Measurements from ENCODE around the gene VPS4B. TPM values are rescaled to one million over a fixed set of nuclear protein-coding genes. Genes with fewer than 3 reads are reported as not detected.

The VPS4B gene
- total and polyA plus RNA-seq, 2 donors = 25.5 to 40.5 TPM

GRCh38 chr18:63421514-63421913 lies 762 bp downstream of the VPS4B start:
- peak overlapping the region in 1 of 2 donors; percentile 82 for H3K27ac ChIP-seq (ENCODE audit: low read depth in 1 of 2, low read length in 1 of 2)
- DNase-seq (ENCODE audit: low read depth in 6 of 9, low spot score in 9 of 9) = peak in 2 of 9 donors; percentile 2 to 8
- peaks cover 6 to 11% of the 10 kb centered on the region in 2 donors for H3K4me1 ChIP-seq (ENCODE audit: control insufficient read depth in 2 of 2, insufficient read depth in 2 of 2, low read length in 2 of 2)
- peaks cover 14 to 18% of the 10 kb centered on the region in 2 donors for H3K36me3 ChIP-seq (ENCODE audit: control insufficient read depth in 2 of 2, insufficient read depth in 2 of 2, low read length in 1 of 2)
- no peaks in the 10 kb centered on the region for H3K9me3 ChIP-seq (ENCODE audit: control insufficient read depth in 2 of 2, insufficient read depth in 1 of 2, low read length in 1 of 2)
- H3K27me3 ChIP-seq (ENCODE audit: control insufficient read depth in 2 of 2, insufficient read depth in 1 of 2, low read length in 1 of 2) = no peaks in the 10 kb centered on the region
- 18% methylated on average over 6 of the region's 6 CpGs for WGBS
- peak overlapping the region; percentile 78 to 98 for H3K4me3 ChIP-seq (ENCODE audit: low read length in 2 of 2)

- Histone ChIP-seq H3K27ac (ENCODE audit: low read depth in 1 of 2, low read length in 1 of 2) (no peak overlapping the region), H3K36me3 (ENCODE audit: control insufficient read depth in 2 of 2, insufficient read depth in 2 of 2, low read length in 1 of 2) (peaks cover 48 to 52% of the 10 kb centered on the region in 2 donors), H3K9me3 (ENCODE audit: control insufficient read depth in 2 of 2, insufficient read depth in 1 of 2, low read length in 1 of 2) (no peaks in the 10 kb centered on the region), H3K4me3 (ENCODE audit: low read length in 2 of 2) (no peak overlapping the region), H3K4me1 (ENCODE audit: control insufficient read depth in 2 of 2, insufficient read depth in 2 of 2, low read length in 2 of 2) (no peaks in the 10 kb centered on the region), H3K27me3 (ENCODE audit: control insufficient read depth in 2 of 2, insufficient read depth in 1 of 2, low read length in 1 of 2) (no peaks in the 10 kb centered on the region)
- 73% methylated on average over 4 of the region's 4 CpGs for WGBS
- DNase-seq (ENCODE audit: low read depth in 6 of 9, low spot score in 9 of 9) = no peak
These were observed 9.3 kb downstream of the VPS4B start for GRCh38 chr18:63412953-63413352.

- no peak for DNase-seq (ENCODE audit: low read depth in 6 of 9, low spot score in 9 of 9)
- 92% methylated on average over 4 of the region's 4 CpGs for WGBS
These were observed 11.5 kb downstream of the VPS4B start for GRCh38 chr18:63410792-63411191.

GRCh38 chr18:63409301-63409700 lies 13.0 kb downstream of the VPS4B start:
- H3K4me1 ChIP-seq (ENCODE audit: control insufficient read depth in 2 of 2, insufficient read depth in 2 of 2, low read length in 2 of 2) = no peaks in the 10 kb centered on the region
- peaks cover 38 to 61% of the 10 kb centered on the region in 2 donors for H3K36me3 ChIP-seq (ENCODE audit: control insufficient read depth in 2 of 2, insufficient read depth in 2 of 2, low read length in 1 of 2)
- no peaks in the 10 kb centered on the region for H3K9me3 ChIP-seq (ENCODE audit: control insufficient read depth in 2 of 2, insufficient read depth in 1 of 2, low read length in 1 of 2)
- no peaks in the 10 kb centered on the region for H3K27me3 ChIP-seq (ENCODE audit: control insufficient read depth in 2 of 2, insufficient read depth in 1 of 2, low read length in 1 of 2)
- H3K4me3 ChIP-seq (ENCODE audit: low read length in 2 of 2) = no peak overlapping the region
- H3K27ac ChIP-seq (ENCODE audit: low read depth in 1 of 2, low read length in 1 of 2) = no peak overlapping the region
- no peak for DNase-seq (ENCODE audit: low read depth in 6 of 9, low spot score in 9 of 9)
- WGBS = 94% methylated on average over 5 of the region's 5 CpGs

More at GRCh38 chr18:63410792-63411191, 11.5 kb downstream of the VPS4B start:
- no peak overlapping the region for H3K4me3 ChIP-seq (ENCODE audit: low read length in 2 of 2)
- no peaks in the 10 kb centered on the region for H3K27me3 ChIP-seq (ENCODE audit: control insufficient read depth in 2 of 2, insufficient read depth in 1 of 2, low read length in 1 of 2)
- no peaks in the 10 kb centered on the region for H3K4me1 ChIP-seq (ENCODE audit: control insufficient read depth in 2 of 2, insufficient read depth in 2 of 2, low read length in 2 of 2)
- H3K36me3 ChIP-seq (ENCODE audit: control insufficient read depth in 2 of 2, insufficient read depth in 2 of 2, low read length in 1 of 2) = peaks cover 42 to 63% of the 10 kb centered on the region in 2 donors
- no peak overlapping the region for H3K27ac ChIP-seq (ENCODE audit: low read depth in 1 of 2, low read length in 1 of 2)
- H3K9me3 ChIP-seq (ENCODE audit: control insufficient read depth in 2 of 2, insufficient read depth in 1 of 2, low read length in 1 of 2) = no peaks in the 10 kb centered on the region

- Histone ChIP-seq H3K4me1 (ENCODE audit: control insufficient read depth in 2 of 2, insufficient read depth in 2 of 2, low read length in 2 of 2) (no peaks in the 10 kb centered on the region), H3K36me3 (ENCODE audit: control insufficient read depth in 2 of 2, insufficient read depth in 2 of 2, low read length in 1 of 2) (peaks cover 44 to 76% of the 10 kb centered on the region in 2 donors), H3K4me3 (ENCODE audit: low read length in 2 of 2) (no peak overlapping the region), H3K27ac (ENCODE audit: low read depth in 1 of 2, low read length in 1 of 2) (no peak overlapping the region), H3K9me3 (ENCODE audit: control insufficient read depth in 2 of 2, insufficient read depth in 1 of 2, low read length in 1 of 2) (no peaks in the 10 kb centered on the region), H3K27me3 (ENCODE audit: control insufficient read depth in 2 of 2, insufficient read depth in 1 of 2, low read length in 1 of 2) (no peaks in the 10 kb centered on the region)
- WGBS = 91% methylated on average over 1 of the region's 1 CpG
- DNase-seq (ENCODE audit: low read depth in 6 of 9, low spot score in 9 of 9) = no peak
These were observed 14.5 kb downstream of the VPS4B start for GRCh38 chr18:63407734-63408133.

- Histone ChIP-seq H3K27me3 (ENCODE audit: control insufficient read depth in 2 of 2, insufficient read depth in 1 of 2, low read length in 1 of 2) (no peaks in the 10 kb centered on the region), H3K9me3 (ENCODE audit: control insufficient read depth in 2 of 2, insufficient read depth in 1 of 2, low read length in 1 of 2) (no peaks in the 10 kb centered on the region), H3K4me1 (ENCODE audit: control insufficient read depth in 2 of 2, insufficient read depth in 2 of 2, low read length in 2 of 2) (no peaks in the 10 kb centered on the region), H3K36me3 (ENCODE audit: control insufficient read depth in 2 of 2, insufficient read depth in 2 of 2, low read length in 1 of 2) (peaks cover 50 to 85% of the 10 kb centered on the region in 2 donors), H3K27ac (ENCODE audit: low read depth in 1 of 2, low read length in 1 of 2) (no peak overlapping the region), H3K4me3 (ENCODE audit: low read length in 2 of 2) (no peak overlapping the region)
- no peak for DNase-seq (ENCODE audit: low read depth in 6 of 9, low spot score in 9 of 9)
- WGBS = 97% methylated on average over 3 of the region's 3 CpGs
These were observed 16.3 kb downstream of the VPS4B start for GRCh38 chr18:63405986-63406385.

- Histone ChIP-seq H3K27me3 (ENCODE audit: control insufficient read depth in 2 of 2, insufficient read depth in 1 of 2, low read length in 1 of 2) (no peaks in the 10 kb centered on the region), H3K9me3 (ENCODE audit: control insufficient read depth in 2 of 2, insufficient read depth in 1 of 2, low read length in 1 of 2) (no peaks in the 10 kb centered on the region), H3K4me3 (ENCODE audit: low read length in 2 of 2) (no peak overlapping the region), H3K36me3 (ENCODE audit: control insufficient read depth in 2 of 2, insufficient read depth in 2 of 2, low read length in 1 of 2) (peaks cover 27 to 75% of the 10 kb centered on the region in 2 donors), H3K4me1 (ENCODE audit: control insufficient read depth in 2 of 2, insufficient read depth in 2 of 2, low read length in 2 of 2) (no peaks in the 10 kb centered on the region), H3K27ac (ENCODE audit: low read depth in 1 of 2, low read length in 1 of 2) (no peak overlapping the region)
- 95% methylated on average over 8 of the region's 8 CpGs for WGBS
- no peak for DNase-seq (ENCODE audit: low read depth in 6 of 9, low spot score in 9 of 9)
These were observed 19.8 kb downstream of the VPS4B start for GRCh38 chr18:63402246-63403162.

- no peak overlapping the region for H3K27ac ChIP-seq (ENCODE audit: low read depth in 1 of 2, low read length in 1 of 2)
- no peak overlapping the region for H3K4me3 ChIP-seq (ENCODE audit: low read length in 2 of 2)
- no peak for DNase-seq (ENCODE audit: low read depth in 6 of 9, low spot score in 9 of 9)
- peaks cover 20 to 78% of the 10 kb centered on the region in 2 donors for H3K36me3 ChIP-seq (ENCODE audit: control insufficient read depth in 2 of 2, insufficient read depth in 2 of 2, low read length in 1 of 2)
- H3K9me3 ChIP-seq (ENCODE audit: control insufficient read depth in 2 of 2, insufficient read depth in 1 of 2, low read length in 1 of 2) = no peaks in the 10 kb centered on the region
- H3K4me1 ChIP-seq (ENCODE audit: control insufficient read depth in 2 of 2, insufficient read depth in 2 of 2, low read length in 2 of 2) = no peaks in the 10 kb centered on the region
- no peaks in the 10 kb centered on the region for H3K27me3 ChIP-seq (ENCODE audit: control insufficient read depth in 2 of 2, insufficient read depth in 1 of 2, low read length in 1 of 2)
- 98% methylated on average over 3 of the region's 3 CpGs for WGBS
These were observed 23.0 kb downstream of the VPS4B start for GRCh38 chr18:63399300-63399699.

GRCh38 chr18:63397349-63397748 lies 24.9 kb downstream of the VPS4B start:
- no peaks in the 10 kb centered on the region for H3K27me3 ChIP-seq (ENCODE audit: control insufficient read depth in 2 of 2, insufficient read depth in 1 of 2, low read length in 1 of 2)
- no peaks in the 10 kb centered on the region for H3K9me3 ChIP-seq (ENCODE audit: control insufficient read depth in 2 of 2, insufficient read depth in 1 of 2, low read length in 1 of 2)
- no peak for DNase-seq (ENCODE audit: low read depth in 6 of 9, low spot score in 9 of 9)
- H3K36me3 ChIP-seq (ENCODE audit: control insufficient read depth in 2 of 2, insufficient read depth in 2 of 2, low read length in 1 of 2) = peaks cover 18 to 68% of the 10 kb centered on the region in 2 donors
- no peak overlapping the region for H3K27ac ChIP-seq (ENCODE audit: low read depth in 1 of 2, low read length in 1 of 2)
- WGBS = 96% methylated on average over 1 of the region's 1 CpG
- no peaks in the 10 kb centered on the region for H3K4me1 ChIP-seq (ENCODE audit: control insufficient read depth in 2 of 2, insufficient read depth in 2 of 2, low read length in 2 of 2)
- no peak overlapping the region for H3K4me3 ChIP-seq (ENCODE audit: low read length in 2 of 2)

All from thymus (tissue), 11 donors.